Psoas muscle (tissue), 8 donors: ENCODE results near the gene MYOZ2. TPM values are rescaled to one million over a fixed set of nuclear protein-coding genes. Genes with fewer than 3 reads are reported as not detected.
"Not testable (repeated sequence)": the region's sequence is repeated elsewhere in the genome, so short reads cannot be mapped to it uniquely, and the experiment has no call there.

Experiments
- ATAC-seq, 4 donors: fragments of 200-7000 bp; cut with Tn5 transposase; one replicate each; pipeline ENCODE4 v1.9.1; 2020; ENCODE audit warnings: moderate library complexity in 3 of 4, mild to moderate bottlenecking in 2 of 4
- DNase-seq, 2 donors: peaks; one replicate each; pipeline ENCODE4 v3.0.0-alpha.2; 2020
- H3K27ac ChIP-seq: fragments of 200-600 bp; one replicate; pipeline ENCODE4 v1.8.0; 2022
- H3K27me3 ChIP-seq, 3 donors: fragments of 200-600 bp in 1 of 3; one replicate each; pipeline versions ENCODE4 v1.6.1 to v1.8.0; 2013 to 2022; ENCODE audit warnings: low read length in 2 of 3, mild to moderate bottlenecking in 2 of 3, moderate library complexity in 1 of 3; ENCODE audit not compliant: insufficient read depth in 3 of 3
- H3K36me3 ChIP-seq, 2 donors: fragments of 200-600 bp in 1 of 2; one replicate each; pipeline versions ENCODE4 v1.6.1 to v1.8.0; 2013 to 2022; ENCODE audit warnings: low read depth in 1 of 2, mild to moderate bottlenecking in 1 of 2, moderate library complexity in 1 of 2; ENCODE audit not compliant: insufficient read depth in 1 of 2
- H3K4me1 ChIP-seq: fragments of 200-600 bp; one replicate; pipeline ENCODE4 v1.8.0; 2022
- H3K4me3 ChIP-seq: fragments of 200-600 bp; one replicate; pipeline ENCODE4 v1.8.0; 2022; ENCODE audit warnings: mild to moderate bottlenecking
- H3K9me3 ChIP-seq: fragments of 200-600 bp; one replicate; pipeline ENCODE4 v1.8.0; 2022
- CTCF ChIP-seq: fragments of 200-600 bp; IDR thresholded peaks from one replicate; pipeline ENCODE4 v1.8.0; 2022; ENCODE audit warnings: antibody characterized with exemption
- WGBS, 3 donors: extraction: QIAGEN DNeasy Blood & Tissue Kit; methylation state at CpG; one replicate each; pipeline versions ENCODE4 v1.1.6 to v1.1.7; 2013; 5-methylcytosine and 5-hydroxymethylcytosine counted together
- intact Hi-C, 2 donors: fragments of 100-400 bp; cut with DNase I; formaldehyde crosslinking; loops; one replicate each; pipeline versions ENCODE4 v1.11.0 to v1.14.2; 2022
- polyA plus RNA-seq, 3 donors: library from polyadenylated mRNA; stranded (reverse); fragments of 200-250 nt; gene quantifications; one replicate each; pipeline ENCODE4 v1.2.3, GENCODE V29; 2013
- total RNA-seq, 4 donors: library from RNA; stranded (reverse); fragmentation: NEBNext Ultra II Directional in 2 of 4; extraction: Animal tissue kit (Norgen Biotek cat#: 25700) in 2 of 4; gene quantifications; one replicate each; pipeline versions ENCODE4 v1.2.1 to v1.2.4, GENCODE V29; 2021 to 2023
- donor health status: healthy with polysubstance abuse.
- donor health status: DM: no; HTN: no; CAD: no; lungs with moderate emphysema.
- donor health status: Bipolar disorder and iron deficiency.
- donor health status: healthy.
- donor health status: DM: yes; HTN: yes; CAD: no.
- donor health status: DM: no; HTN: no; CAD: no.
- donor health status: DM: no; HTN: no; CAD: no.
- donor health status: DM: yes; HTN: yes; CAD: no.

The MYOZ2 gene
- total and polyA plus RNA-seq, 7 donors, result 55.1 to 469 (median 204) TPM

DNA sequence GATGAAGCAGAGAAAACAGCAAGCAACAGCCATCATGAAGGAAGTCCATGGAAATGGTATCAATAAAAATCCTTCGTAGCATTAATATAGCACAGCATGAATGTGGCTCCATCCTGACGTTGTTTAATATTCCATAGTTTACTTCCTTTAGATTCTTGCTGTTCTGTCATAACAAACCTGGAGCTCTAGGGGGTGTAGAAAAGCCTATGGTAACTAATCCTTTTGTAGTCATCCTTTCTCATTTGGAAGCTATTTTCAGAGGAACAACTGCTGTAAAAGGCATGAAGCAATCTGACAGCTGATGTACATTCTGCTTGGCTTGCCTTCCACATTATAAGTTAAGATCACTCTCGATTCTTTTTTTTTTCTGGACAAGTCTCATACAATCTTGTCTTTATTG lies 914 bp downstream of the MYOZ2 start:
- Histone ChIP-seq H3K4me3 (peak overlapping the region; percentile 50), H3K36me3 (no peaks in the 10 kb centered on the region), H3K9me3 (no peaks in the 10 kb centered on the region), H3K4me1 (peaks cover 19% of the 10 kb centered on the region), H3K27ac (peak overlapping the region; percentile 72), H3K27me3 (no peaks in the 10 kb centered on the region)
- intact Hi-C loops, result loop anchor here (2.0 to 10.0 kb wide), 2 partner anchors 90 to 92 kb away; no protein-coding TSS in a partner anchor
- 32 to 45% (median 37%) methylated on average over 3 of the region's 3 CpGs for WGBS, 3 donors
- peak; percentile 22 for TF ChIP-seq CTCF
- DNase-seq, result no peak
- ATAC-seq, result peak; percentile 70 to 83 (median 79)

- WGBS, 3 donors, result 28 to 37% (median 30%) methylated on average over 2 of the region's 2 CpGs
- Histone ChIP-seq H3K9me3 (no peaks in the 10 kb centered on the region), H3K4me1 (peaks cover 31% of the 10 kb centered on the region), H3K36me3 (no peaks in the 10 kb centered on the region), H3K27me3 (no peaks in the 10 kb centered on the region), H3K27ac (peak overlapping the region; percentile 72), H3K4me3 (peak overlapping the region; percentile 50)
- DNase-seq (no peak), ATAC-seq (no peak)
- intact Hi-C loops, result loop anchor here in 1 of 2 donors (10.0 kb wide), 1 partner anchor 93 kb away; no protein-coding TSS in a partner anchor
- TF ChIP-seq CTCF, result no peak
Measured at GRCh38 chr4:119138046-119138445, 2.4 kb downstream of the MYOZ2 start.

DNA sequence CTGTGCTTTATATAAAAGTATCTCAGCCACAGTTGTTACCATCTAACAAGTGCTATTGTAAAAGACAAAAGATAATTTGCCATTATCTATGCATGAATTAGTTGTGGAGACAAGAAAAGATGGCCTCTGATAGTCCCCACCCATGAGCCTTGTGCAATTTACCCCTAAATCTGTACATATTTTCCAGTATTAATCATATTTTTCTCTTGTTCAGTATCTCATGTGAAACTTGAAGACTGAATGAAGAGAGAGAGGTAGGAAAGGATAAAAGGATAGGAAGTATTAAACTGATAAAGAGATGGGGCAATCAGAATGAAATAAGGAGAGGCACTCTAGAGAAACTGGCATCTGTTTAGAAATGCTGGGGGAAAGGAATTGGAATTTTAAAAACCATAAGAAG lies 3.7 kb downstream of the MYOZ2 start:
- Histone ChIP-seq H3K27me3 (no peaks in the 10 kb centered on the region), H3K4me3 (peak overlapping the region; percentile 50), H3K4me1 (peaks cover 31% of the 10 kb centered on the region), H3K9me3 (no peaks in the 10 kb centered on the region), H3K36me3 (no peaks in the 10 kb centered on the region), H3K27ac (peak overlapping the region; percentile 72)
- no peak for TF ChIP-seq CTCF
- ATAC-seq, result no peak
- no peak for DNase-seq
- intact Hi-C loops, result loop anchor here in 1 of 2 donors (10.0 kb wide), 1 partner anchor 95 kb away; no protein-coding TSS in a partner anchor

DNA sequence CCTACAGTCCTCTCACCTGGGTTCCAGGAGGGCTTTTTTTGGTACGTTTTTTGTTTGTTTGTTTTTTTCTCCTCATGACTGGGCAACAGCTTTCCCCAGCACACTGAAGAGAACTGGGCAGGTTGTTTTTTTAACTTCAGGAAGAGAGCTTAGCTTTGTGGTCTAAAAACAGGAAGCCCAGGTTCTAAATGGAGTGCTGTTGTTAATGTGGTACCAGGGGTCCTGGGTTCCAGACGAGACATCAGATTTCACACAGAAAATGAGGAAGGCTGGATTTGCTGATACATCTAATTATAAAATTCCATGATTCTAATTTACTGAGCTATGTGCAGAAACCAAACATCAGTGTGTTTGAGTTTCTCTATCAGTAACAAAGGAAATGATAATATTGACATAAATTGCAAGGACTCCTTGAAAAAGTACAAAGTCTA lies 4.2 kb downstream of the MYOZ2 start:
- intact Hi-C loops, result loop anchor here in 1 of 2 donors (10.0 kb wide), 3 partner anchors 65 to 155 kb away; no protein-coding TSS in a partner anchor
- DNase-seq, result no peak
- TF ChIP-seq CTCF, result no peak
- Histone ChIP-seq H3K4me3 (peak overlapping the region; percentile 16), H3K36me3 (no peaks in the 10 kb centered on the region), H3K27ac (peak overlapping the region; percentile 72), H3K27me3 (no peaks in the 10 kb centered on the region), H3K4me1 (peaks cover 29% of the 10 kb centered on the region), H3K9me3 (no peaks in the 10 kb centered on the region)
- WGBS, 3 donors, result 31 to 42% (median 34%) methylated on average over 2 of the region's 2 CpGs
- no peak for ATAC-seq

DNA sequence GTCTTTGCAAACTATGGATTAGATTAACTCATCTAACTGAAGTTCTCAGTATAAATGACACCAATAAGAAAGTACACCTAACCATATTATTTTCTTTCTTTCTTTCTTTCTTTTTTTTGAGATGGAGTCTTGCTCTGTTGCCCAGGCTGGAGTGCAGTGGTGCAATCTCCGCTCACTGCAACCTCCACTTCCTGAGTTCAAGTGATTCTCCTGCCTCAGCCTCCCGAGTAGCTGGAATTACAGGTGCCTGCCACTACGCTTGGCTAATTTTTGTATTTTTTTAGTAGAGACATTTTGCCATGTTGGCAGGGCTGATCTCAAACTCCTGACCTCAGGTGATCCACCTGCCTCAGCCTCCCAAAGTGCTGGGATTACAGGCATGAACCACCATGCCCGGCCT lies 5.7 kb downstream of the MYOZ2 start:
- WGBS, 3 donors, result 73 to 84% (median 79%) methylated on average over 4 of the region's 4 CpGs
- intact Hi-C loops, result loop anchor here in 1 of 2 donors (10.0 kb wide), 2 partner anchors 64 to 156 kb away; no protein-coding TSS in a partner anchor
- peak overlapping the region; percentile 72 for H3K27ac ChIP-seq

More for the DNA sequence above, 5.7 kb downstream of the MYOZ2 start:
- H3K9me3 ChIP-seq, H3K27me3 ChIP-seq, H3K36me3 ChIP-seq, DNase-seq, ATAC-seq, H3K4me3 ChIP-seq: not testable (repeated sequence)
- peaks cover 23% of the 10 kb centered on the region for H3K4me1 ChIP-seq
